ENCODE results near the gene LGMN. TPM values are rescaled to one million over a fixed set of nuclear protein-coding genes. Genes with fewer than 3 reads are reported as not detected.

The LGMN gene
- total RNA-seq, 1 donor from 2014 or later = 158 TPM

DNA sequence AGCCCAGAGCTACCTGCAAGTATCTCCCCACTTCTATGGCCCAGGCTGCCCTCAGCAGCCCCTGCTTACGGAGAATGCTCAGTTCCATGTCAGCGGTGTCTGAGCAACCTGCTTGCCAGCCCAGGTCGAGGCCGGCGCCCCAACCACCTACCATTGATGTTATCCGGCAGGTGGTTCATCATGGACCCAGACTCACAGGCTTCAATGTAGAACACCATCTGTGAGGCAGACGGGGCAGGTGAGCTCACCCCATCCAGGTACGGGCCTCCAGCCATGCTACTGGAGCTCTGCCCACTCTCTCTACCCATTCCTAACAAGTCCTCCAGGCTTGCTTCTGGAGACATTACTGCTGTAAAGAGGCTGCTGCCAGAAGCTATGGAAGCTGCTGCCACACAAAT, 35.8 kb downstream of the LGMN start:
- H3K36me3 ChIP-seq = peaks cover 75% of the 10 kb centered on the region

DNA sequence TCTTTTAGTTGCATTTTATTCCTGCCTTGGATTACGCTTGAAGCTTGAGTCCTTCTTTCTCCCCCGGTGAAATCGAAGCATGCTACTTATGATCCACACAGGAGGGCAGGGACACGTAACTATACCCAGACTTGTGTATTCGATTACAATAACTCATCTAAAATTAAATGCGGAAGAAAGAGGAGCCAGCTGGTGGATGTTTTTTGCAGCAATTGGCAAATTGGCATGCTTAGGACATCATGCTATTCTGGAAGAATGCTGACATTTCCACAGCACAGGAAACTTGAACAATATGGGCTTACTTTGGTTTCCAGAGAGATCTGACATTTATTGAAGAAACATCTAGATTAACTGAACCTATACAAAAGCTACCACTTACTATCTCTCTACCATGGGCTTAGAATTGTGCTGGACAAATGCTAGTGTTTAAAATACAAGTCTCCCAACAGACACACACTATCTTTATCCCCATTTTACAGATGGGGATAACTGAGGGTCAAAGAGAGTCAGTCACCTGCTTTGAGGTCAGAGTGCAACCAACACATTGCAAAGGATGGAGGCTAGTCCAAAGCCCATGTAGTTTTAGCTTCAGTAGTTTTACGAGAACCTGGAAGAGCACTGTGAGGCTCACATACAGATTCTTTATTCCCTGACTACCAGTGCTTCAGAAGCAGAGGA, 36.3 kb downstream of the LGMN start:
- no peaks in the 10 kb centered on the region for H3K4me1 ChIP-seq
- DNase-seq (no peak), ATAC-seq (no peak)
- TF ChIP-seq, protein P1, sequence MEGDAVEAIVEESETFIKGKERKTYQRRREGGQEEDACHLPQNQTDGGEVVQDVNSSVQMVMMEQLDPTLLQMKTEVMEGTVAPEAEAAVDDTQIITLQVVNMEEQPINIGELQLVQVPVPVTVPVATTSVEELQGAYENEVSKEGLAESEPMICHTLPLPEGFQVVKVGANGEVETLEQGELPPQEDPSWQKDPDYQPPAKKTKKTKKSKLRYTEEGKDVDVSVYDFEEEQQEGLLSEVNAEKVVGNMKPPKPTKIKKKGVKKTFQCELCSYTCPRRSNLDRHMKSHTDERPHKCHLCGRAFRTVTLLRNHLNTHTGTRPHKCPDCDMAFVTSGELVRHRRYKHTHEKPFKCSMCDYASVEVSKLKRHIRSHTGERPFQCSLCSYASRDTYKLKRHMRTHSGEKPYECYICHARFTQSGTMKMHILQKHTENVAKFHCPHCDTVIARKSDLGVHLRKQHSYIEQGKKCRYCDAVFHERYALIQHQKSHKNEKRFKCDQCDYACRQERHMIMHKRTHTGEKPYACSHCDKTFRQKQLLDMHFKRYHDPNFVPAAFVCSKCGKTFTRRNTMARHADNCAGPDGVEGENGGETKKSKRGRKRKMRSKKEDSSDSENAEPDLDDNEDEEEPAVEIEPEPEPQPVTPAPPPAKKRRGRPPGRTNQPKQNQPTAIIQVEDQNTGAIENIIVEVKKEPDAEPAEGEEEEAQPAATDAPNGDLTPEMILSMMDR (IDR thresholded peaks at IDR 0.05) = no peak
- H3K27me3 ChIP-seq (ENCODE audit: low read depth) = no peaks in the 10 kb centered on the region
- H3K9me3 ChIP-seq = no peaks in the 10 kb centered on the region
- intact Hi-C loops (cut with DNase I) = no loop called here
- H3K4me3 ChIP-seq = no peak overlapping the region
- H3K36me3 ChIP-seq = peaks cover 79% of the 10 kb centered on the region
- no peak overlapping the region for H3K27ac ChIP-seq

More for the DNA sequence above, 35.8 kb downstream of the LGMN start:
- Histone ChIP-seq H3K27me3 (ENCODE audit: low read depth) (no peaks in the 10 kb centered on the region), H3K4me3 (no peak overlapping the region), H3K27ac (no peak overlapping the region), H3K9me3 (no peaks in the 10 kb centered on the region), H3K4me1 (no peaks in the 10 kb centered on the region)
- TF ChIP-seq, protein P1 (IDR thresholded peaks at IDR 0.05) = no peak
- intact Hi-C loops (cut with DNase I) = no loop called here
- ATAC-seq (no peak), DNase-seq (no peak)

DNA sequence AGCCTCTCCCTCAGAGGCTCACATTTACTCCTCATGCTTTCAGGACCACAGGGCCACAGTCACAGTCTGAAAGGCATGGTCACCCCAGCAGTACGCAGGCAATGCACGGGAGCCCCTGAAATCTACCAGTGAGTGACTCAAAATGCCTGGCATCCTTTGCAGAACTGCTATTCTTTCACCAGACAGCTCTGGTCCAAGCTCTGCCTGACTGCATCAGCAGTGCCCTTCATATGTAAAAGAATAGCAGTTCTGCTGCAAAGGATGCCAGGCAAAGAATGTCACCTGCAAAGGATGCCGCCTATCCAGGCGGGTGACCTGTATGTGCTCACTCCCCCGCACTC, 38.5 kb downstream of the LGMN start:
- TF ChIP-seq, protein P1 (IDR thresholded peaks at IDR 0.05) = no peak
- Histone ChIP-seq H3K27me3 (ENCODE audit: low read depth) (no peaks in the 10 kb centered on the region), H3K36me3 (peaks cover 89% of the 10 kb centered on the region), H3K4me1 (no peaks in the 10 kb centered on the region), H3K9me3 (no peaks in the 10 kb centered on the region), H3K4me3 (no peak overlapping the region), H3K27ac (no peak overlapping the region)
- intact Hi-C loops (cut with DNase I) = no loop called here
- no peak for ATAC-seq
- DNase-seq = no peak

DNA sequence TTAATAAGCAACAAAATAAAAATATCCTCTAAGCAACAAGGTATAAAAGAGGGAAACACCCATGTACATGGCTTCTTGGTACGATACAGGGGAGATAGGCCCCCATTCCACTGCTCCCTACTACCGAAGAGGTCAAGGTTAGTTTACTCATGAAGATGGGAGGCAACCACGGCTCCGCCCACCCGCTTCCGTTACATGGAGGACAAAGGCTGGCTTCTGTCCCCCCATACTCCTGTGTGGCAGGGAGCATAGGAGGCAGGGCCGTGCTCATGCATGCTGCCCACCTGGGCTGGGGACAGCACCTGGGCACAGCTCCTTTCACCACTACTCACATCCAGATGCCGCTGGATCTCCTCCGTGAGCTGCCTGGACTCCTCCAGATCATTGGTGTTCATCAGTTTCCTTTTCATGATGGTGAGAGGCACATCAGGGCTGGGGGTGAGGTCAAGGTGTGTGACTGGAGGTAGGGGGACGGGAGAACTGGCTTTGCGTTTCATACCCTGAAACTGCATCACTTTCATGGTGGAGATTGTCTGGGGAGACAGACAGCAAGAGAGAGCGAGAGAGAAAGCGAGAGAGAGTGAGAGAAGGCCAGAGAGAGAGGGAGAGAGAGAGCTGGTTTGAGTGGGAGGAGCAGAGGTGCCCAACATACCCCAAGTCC, 39.0 kb downstream of the LGMN start:
- TF ChIP-seq, protein P1 (IDR thresholded peaks at IDR 0.05) = no peak
- Histone ChIP-seq H3K4me1 (no peaks in the 10 kb centered on the region), H3K4me3 (no peak overlapping the region), H3K36me3 (peaks cover 91% of the 10 kb centered on the region), H3K27ac (no peak overlapping the region), H3K9me3 (no peaks in the 10 kb centered on the region), H3K27me3 (ENCODE audit: low read depth) (no peaks in the 10 kb centered on the region)
- intact Hi-C loops (cut with DNase I) = no loop called here
- ATAC-seq (no peak), DNase-seq (no peak)

DNA sequence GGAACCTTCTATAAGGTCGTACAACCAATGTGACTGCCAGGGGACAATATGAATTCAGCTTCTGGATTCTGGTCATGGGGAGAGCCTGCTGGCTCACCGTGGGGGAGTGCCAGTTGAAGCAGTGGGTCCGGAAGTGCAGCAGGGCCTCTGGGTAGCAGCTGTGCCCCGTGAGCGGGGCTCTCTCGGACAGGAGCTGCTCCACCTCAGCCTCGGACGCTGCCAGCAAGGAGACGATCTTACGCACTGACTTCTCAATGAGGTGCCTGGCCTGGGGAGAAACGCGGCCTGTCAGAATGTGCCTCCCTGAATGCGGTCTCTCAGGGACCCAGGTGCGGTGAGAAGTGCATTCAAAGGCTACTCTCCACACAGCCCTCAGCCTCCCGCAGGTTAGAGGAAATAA, 42.0 kb downstream of the LGMN start:
- Histone ChIP-seq H3K27me3 (ENCODE audit: low read depth) (no peaks in the 10 kb centered on the region), H3K36me3 (peaks cover 72% of the 10 kb centered on the region), H3K9me3 (no peaks in the 10 kb centered on the region), H3K4me3 (no peak overlapping the region), H3K4me1 (no peaks in the 10 kb centered on the region), H3K27ac (no peak overlapping the region)
- ATAC-seq (no peak), DNase-seq (no peak)
- TF ChIP-seq, protein P1 (IDR thresholded peaks at IDR 0.05) = no peak
- intact Hi-C loops (cut with DNase I) = no loop called here

All from lower lobe of right lung (tissue), 2 donors.